Uterus (tissue), 2 donors: ENCODE measurements around the gene CALN1.

Experiments
- POLR2A ChIP-seq, 2 donors: fragments of 450-650 bp; IDR thresholded peaks; one replicate each; pipeline ENCODE4 v1.6.1; 2016; ENCODE audit warnings: antibody characterized with exemption in 2 of 2, mild to moderate bottlenecking in 1 of 2, moderate library complexity in 1 of 2
- TF ChIP-seq, protein P1 (sequence below), 4 experiments: fragments of 200-600 bp in 2 of 4; fragments of 450-650 bp in 2 of 4; sonication (generic) in 2 of 4; IDR thresholded peaks; one replicate each; pipeline ENCODE4 v1.5.1; 2016 to 2019; ENCODE audit warnings: antibody characterized with exemption in 4 of 4, mild to moderate bottlenecking in 2 of 4, moderate library complexity in 1 of 4

- TF ChIP-seq, protein P1, sequence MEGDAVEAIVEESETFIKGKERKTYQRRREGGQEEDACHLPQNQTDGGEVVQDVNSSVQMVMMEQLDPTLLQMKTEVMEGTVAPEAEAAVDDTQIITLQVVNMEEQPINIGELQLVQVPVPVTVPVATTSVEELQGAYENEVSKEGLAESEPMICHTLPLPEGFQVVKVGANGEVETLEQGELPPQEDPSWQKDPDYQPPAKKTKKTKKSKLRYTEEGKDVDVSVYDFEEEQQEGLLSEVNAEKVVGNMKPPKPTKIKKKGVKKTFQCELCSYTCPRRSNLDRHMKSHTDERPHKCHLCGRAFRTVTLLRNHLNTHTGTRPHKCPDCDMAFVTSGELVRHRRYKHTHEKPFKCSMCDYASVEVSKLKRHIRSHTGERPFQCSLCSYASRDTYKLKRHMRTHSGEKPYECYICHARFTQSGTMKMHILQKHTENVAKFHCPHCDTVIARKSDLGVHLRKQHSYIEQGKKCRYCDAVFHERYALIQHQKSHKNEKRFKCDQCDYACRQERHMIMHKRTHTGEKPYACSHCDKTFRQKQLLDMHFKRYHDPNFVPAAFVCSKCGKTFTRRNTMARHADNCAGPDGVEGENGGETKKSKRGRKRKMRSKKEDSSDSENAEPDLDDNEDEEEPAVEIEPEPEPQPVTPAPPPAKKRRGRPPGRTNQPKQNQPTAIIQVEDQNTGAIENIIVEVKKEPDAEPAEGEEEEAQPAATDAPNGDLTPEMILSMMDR (IDR thresholded peaks at IDR 0.05): no peak
- no peak for TF ChIP-seq POLR2A (IDR thresholded peaks at IDR 0.05)
Measured at GRCh38 chr7:72435366-72435765, 23.2 kb upstream of the CALN1 start.
